B cell (primary cell): ENCODE data around the gene LSMEM2. TPM values are rescaled to one million over a fixed set of nuclear protein-coding genes. Genes with fewer than 3 reads are reported as not detected.
"Not testable (repeated sequence)": the region's sequence is repeated elsewhere in the genome, so short reads cannot be mapped to it uniquely, and the experiment has no call there.

Experiments
- ATAC-seq: fragments of 200-7000 bp; cut with Tn5 transposase; one replicate; pipeline ENCODE4 v1.10.0; 2021; ENCODE audit warnings: low read depth, mild to moderate bottlenecking, moderate number of reproducible peaks, moderate library complexity
- CTCF ChIA-PET: fragments of 350-600 bp; sonication (Branson Sonifier 250); formaldehyde crosslinking; loops from one replicate; lab custom pipeline; 2021; ENCODE audit warnings: antibody characterized with exemption, inconsistent platforms; lab: Charles Lee
- POLR2A ChIA-PET: fragments of 350-600 bp; sonication (Branson Sonifier 250); formaldehyde crosslinking; loops from one replicate; lab custom pipeline; 2021; ENCODE audit warnings: antibody characterized with exemption; lab: Charles Lee
- DNase-seq: peaks from one replicate; pipeline ENCODE4 v3.0.0; 2013
- H2AFZ ChIP-seq: 2 replicates; pipeline ENCODE4 v1.6.1; 2012; ENCODE audit warnings: mild to moderate bottlenecking, low read depth, low read length; ENCODE audit not compliant: insufficient read depth, poor library complexity, severe bottlenecking
- H3K27ac ChIP-seq, 2 donors: 1 replicate in 1 of 2; 2 replicates in 1 of 2; pipeline ENCODE4 v1.5.1; 2012 to 2013; ENCODE audit warnings: low read length in 2 of 2, mild to moderate bottlenecking in 2 of 2, moderate library complexity in 1 of 2
- H3K27me3 ChIP-seq, 4 experiments: fragments of 200-600 bp in 1 of 4; sonication (generic) in 1 of 4; replicated peaks in 1 of 4; 1 replicate in 2 of 4; 2 replicates in 2 of 4; pipeline versions ENCODE4 v1.6.1 to v1.7.0; 2013 to 2016; ENCODE audit warnings: low read length in 3 of 4, mild to moderate bottlenecking in 2 of 4, mixed read lengths in 1 of 4, moderate library complexity in 1 of 4; ENCODE audit not compliant: insufficient read depth in 4 of 4, control insufficient read depth in 3 of 4; ENCODE audit errors: control extremely low read depth in 1 of 4
- H3K36me3 ChIP-seq, 2 experiments: replicated peaks in 1 of 2; 1 replicate in 1 of 2; 2 replicates in 1 of 2; pipeline versions ENCODE4 v1.6.1 to v1.7.1; 2013; ENCODE audit warnings: low read length in 1 of 2; ENCODE audit not compliant: insufficient read depth in 2 of 2, control insufficient read depth in 1 of 2; ENCODE audit errors: control extremely low read depth in 1 of 2, extremely low read depth in 1 of 2
- H3K4me1 ChIP-seq, 2 donors: fragments of 200-600 bp in 1 of 2; sonication (generic) in 1 of 2; 1 replicate in 1 of 2; 2 replicates in 1 of 2; pipeline versions ENCODE4 v1.5.1 to v1.6.1; 2013 to 2017; ENCODE audit warnings: low read length in 2 of 2; ENCODE audit not compliant: control insufficient read depth in 2 of 2, insufficient read depth in 2 of 2
- H3K4me2 ChIP-seq: replicated peaks from 2 replicates; pipeline ENCODE3; 2012; ENCODE audit warnings: mild to moderate bottlenecking, low read depth, low read length; ENCODE audit not compliant: poor library complexity, severe bottlenecking
- H3K4me3 ChIP-seq, 5 experiments: fragments of 200-600 bp in 1 of 5; sonication (generic) in 1 of 5; 1 replicate in 3 of 5; 2 replicates in 2 of 5; pipeline versions ENCODE4 v1.5.1 to v1.7.0; 2011 to 2016; ENCODE audit warnings: low read length in 4 of 5, mild to moderate bottlenecking in 4 of 5, low read depth in 2 of 5, control low read depth in 1 of 5, moderate library complexity in 1 of 5; ENCODE audit not compliant: insufficient read depth in 1 of 5; ENCODE audit errors: control extremely low read depth in 1 of 5, extremely low read depth in 1 of 5
- H3K79me2 ChIP-seq: fragments of 200-600 bp; sonication (generic); one replicate; pipeline ENCODE4 v1.6.0; 2016; ENCODE audit warnings: low read length; ENCODE audit not compliant: control insufficient read depth, insufficient read depth
- H3K9ac ChIP-seq: fragments of 200-600 bp; sonication (generic); 2 replicates; pipeline ENCODE4 v1.6.1; 2017; ENCODE audit warnings: mild to moderate bottlenecking, low read length, moderate library complexity
- H3K9me3 ChIP-seq, 3 donors: one replicate each; pipeline versions ENCODE4 v1.6.1 to v1.7.1; 2013; ENCODE audit warnings: low read length in 2 of 3; ENCODE audit not compliant: control insufficient read depth in 2 of 3, insufficient read depth in 1 of 3; ENCODE audit errors: control extremely low read depth in 1 of 3
- H4K20me1 ChIP-seq: 2 replicates; pipeline ENCODE4 v1.6.0; 2012; ENCODE audit warnings: mild to moderate bottlenecking, low read length; ENCODE audit not compliant: insufficient read depth, control insufficient read depth, poor library complexity, severe bottlenecking
- H3K27ac Mint-ChIP-seq: one replicate; pipeline ENCODE4 v1.8.0; 2021; ENCODE audit warnings: mixed read lengths
- H3K27me3 Mint-ChIP-seq: one replicate; pipeline ENCODE4 v1.8.0; 2021; ENCODE audit warnings: mixed read lengths
- H3K4me1 Mint-ChIP-seq: one replicate; pipeline ENCODE4 v1.8.0; 2021; ENCODE audit warnings: mixed read lengths
- H3K4me3 Mint-ChIP-seq: one replicate; pipeline ENCODE4 v1.8.0; 2021; ENCODE audit warnings: mixed read lengths
- H3K9me3 Mint-ChIP-seq: one replicate; pipeline ENCODE4 v1.8.0; 2022; ENCODE audit warnings: mixed read lengths; ENCODE audit not compliant: insufficient read depth
- EZH2 ChIP-seq: IDR thresholded peaks from 2 replicates; pipeline ENCODE4 v1.6.1; 2012; ENCODE audit warnings: borderline replicate concordance, low read depth, mild to moderate bottlenecking, moderate library complexity, low read length; ENCODE audit not compliant: insufficient read depth, poor library complexity, severe bottlenecking
- WGBS: methylation state at CpG from one replicate; pipeline ENCODE4 v1.1.5; 2013; ENCODE audit warnings: missing lambda C conversion rate; ENCODE audit not compliant: insufficient coverage; 5-methylcytosine and 5-hydroxymethylcytosine counted together
- intact Hi-C: fragments of 100-400 bp; cut with micrococcal nuclease; formaldehyde crosslinking; loops from one replicate; pipeline ENCODE4 v1.10.0; 2022
- polyA plus RNA-seq: library from polyadenylated mRNA; depleted of rRNA; stranded (reverse); fragments of >200 nt; gene quantifications from 2 replicates; pipeline ENCODE4 v1.2.3, GENCODE V29; 2012
- total RNA-seq, 2 donors: library from RNA; stranded (reverse); fragments of 120-200 nt in 1 of 2; gene quantifications; 1 replicate in 1 of 2; 2 replicates in 1 of 2; pipeline versions ENCODE4 v1.2.3 to v1.2.4, GENCODE V29; 2013 to 2022
- TF ChIP-seq, protein P1 (sequence below): fragments of 200-600 bp; IDR thresholded peaks from one replicate; pipeline ENCODE4 v1.8.0; 2022; ENCODE audit warnings: antibody characterized with exemption, mild to moderate bottlenecking

The LSMEM2 gene
- total and polyA plus RNA-seq, 2 donors (not counting 1 experiment from before 2014, with no cell fraction given), result not detected

DNA sequence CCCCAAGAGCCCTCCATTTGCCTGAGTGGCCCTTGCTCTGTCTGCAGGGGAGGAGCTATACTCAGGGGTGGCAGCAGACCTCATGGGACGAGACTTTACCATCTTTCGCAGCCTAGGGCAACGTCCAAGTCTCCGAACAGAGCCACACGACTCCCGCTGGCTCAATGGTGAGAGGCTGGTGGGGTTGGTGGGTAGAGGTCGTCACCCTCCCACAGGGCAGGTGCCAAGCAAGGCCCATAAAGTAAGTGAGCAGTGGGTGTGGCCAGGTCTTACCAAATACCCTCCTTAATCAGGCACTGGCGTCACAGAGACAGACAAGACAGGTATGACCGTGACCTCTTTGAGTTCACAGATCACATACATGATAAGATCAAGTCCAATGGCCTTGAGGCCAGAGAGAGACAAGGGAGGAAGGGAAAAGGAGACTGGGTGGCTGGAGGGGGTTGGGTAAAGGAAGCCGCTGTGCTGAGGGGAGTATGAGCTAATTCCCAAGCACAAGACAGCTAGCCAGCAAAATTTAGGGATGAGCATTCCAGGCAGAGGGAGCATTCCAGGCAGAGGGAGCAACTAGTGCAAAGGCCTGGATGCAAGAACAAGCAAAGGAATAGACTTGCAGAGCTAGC is 7.5 kb upstream of the LSMEM2 start:
- Histone ChIP-seq H3K9me3 (peaks cover 0 to 2% (median 0%) of the 10 kb centered on the region in 3 donors), H3K4me1 (peaks cover 33 to 39% of the 10 kb centered on the region in 2 donors), H3K27ac (no peak overlapping the region), H3K9ac (no peak overlapping the region), H3K36me3 (no peaks in the 10 kb centered on the region), H3K27me3 (peaks cover 0 to 53% (median 23%) of the 10 kb centered on the region in 4 experiments), H3K4me2 (no peak overlapping the region), H3K79me2 (no peaks in the 10 kb centered on the region), H4K20me1 (peaks cover 10% of the 10 kb centered on the region), H3K4me3 (no peak overlapping the region), H2AFZ (no peak overlapping the region)
- Mint-ChIP-seq H3K4me1 (peaks cover 26% of the 10 kb centered on the region), H3K27me3 (peaks cover 34% of the 10 kb centered on the region), H3K27ac (no peak overlapping the region), H3K9me3 (no peaks in the 10 kb centered on the region), H3K4me3 (no peak overlapping the region)
- ChIA-PET CTCF (interaction anchor here (0.6 to 5.5 kb wide), 14 partner anchors 8 to 152 kb away, joined by 3 to 46 read pairs (median 4); partner anchors contain the start of gene GNAT1), POLR2A (interaction anchor here (0.5 kb wide), 1 partner anchor 20 kb away, joined by 7 read pairs; no protein-coding TSS in a partner anchor)
- DNase-seq (no peak), ATAC-seq (no peak)
- no peak for TF ChIP-seq EZH2
- TF ChIP-seq, protein P1, sequence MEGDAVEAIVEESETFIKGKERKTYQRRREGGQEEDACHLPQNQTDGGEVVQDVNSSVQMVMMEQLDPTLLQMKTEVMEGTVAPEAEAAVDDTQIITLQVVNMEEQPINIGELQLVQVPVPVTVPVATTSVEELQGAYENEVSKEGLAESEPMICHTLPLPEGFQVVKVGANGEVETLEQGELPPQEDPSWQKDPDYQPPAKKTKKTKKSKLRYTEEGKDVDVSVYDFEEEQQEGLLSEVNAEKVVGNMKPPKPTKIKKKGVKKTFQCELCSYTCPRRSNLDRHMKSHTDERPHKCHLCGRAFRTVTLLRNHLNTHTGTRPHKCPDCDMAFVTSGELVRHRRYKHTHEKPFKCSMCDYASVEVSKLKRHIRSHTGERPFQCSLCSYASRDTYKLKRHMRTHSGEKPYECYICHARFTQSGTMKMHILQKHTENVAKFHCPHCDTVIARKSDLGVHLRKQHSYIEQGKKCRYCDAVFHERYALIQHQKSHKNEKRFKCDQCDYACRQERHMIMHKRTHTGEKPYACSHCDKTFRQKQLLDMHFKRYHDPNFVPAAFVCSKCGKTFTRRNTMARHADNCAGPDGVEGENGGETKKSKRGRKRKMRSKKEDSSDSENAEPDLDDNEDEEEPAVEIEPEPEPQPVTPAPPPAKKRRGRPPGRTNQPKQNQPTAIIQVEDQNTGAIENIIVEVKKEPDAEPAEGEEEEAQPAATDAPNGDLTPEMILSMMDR, result no peak
- WGBS, result 92% methylated on average over 8 of the region's 10 CpGs
- intact Hi-C loops, result no loop called here

DNA sequence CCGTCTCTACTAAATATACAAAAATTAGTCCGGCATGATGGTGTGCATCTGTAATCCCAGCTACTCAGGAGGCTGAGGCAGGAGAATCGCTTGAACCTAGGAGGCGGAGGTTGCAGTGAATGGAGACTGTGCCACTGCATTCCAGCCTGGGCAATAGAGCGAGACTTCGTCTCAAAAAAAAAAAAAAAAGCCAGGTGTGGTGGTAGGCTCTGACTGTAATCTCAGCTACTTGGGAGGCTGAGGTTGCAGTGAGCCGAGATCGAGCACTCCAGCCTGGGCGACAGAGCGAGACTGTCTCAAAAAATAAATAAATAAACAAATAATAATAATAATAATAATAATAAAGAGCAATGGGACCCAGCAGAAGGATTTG is 6.4 kb upstream of the LSMEM2 start:
- peak overlapping the region; percentile 91 for H3K4me2 ChIP-seq
- peaks cover 10% of the 10 kb centered on the region for H4K20me1 ChIP-seq
- H2AFZ ChIP-seq, ATAC-seq, H3K9ac ChIP-seq, H3K9me3 ChIP-seq, H3K27ac Mint-ChIP-seq, H3K9me3 Mint-ChIP-seq, H3K4me3 ChIP-seq, H3K4me3 Mint-ChIP-seq, DNase-seq, H3K36me3 ChIP-seq, H3K27ac ChIP-seq, H3K79me2 ChIP-seq, POLR2A ChIA-PET: not testable (repeated sequence)
- 93% methylated on average over 5 of the region's 10 CpGs for WGBS
- peaks cover 35% of the 10 kb centered on the region for H3K27me3 Mint-ChIP-seq
- H3K27me3 ChIP-seq, result peaks cover 0 to 55% (median 23%) of the 10 kb centered on the region in 4 experiments
- H3K4me1 Mint-ChIP-seq, result peaks cover 26% of the 10 kb centered on the region
- CTCF ChIA-PET, result interaction anchor here (0.8 to 5.5 kb wide), 12 partner anchors 10 to 152 kb away, joined by 3 to 46 read pairs (median 4); partner anchors contain the start of genes GNAI2 and GNAT1
- intact Hi-C loops, result loop anchor here (2.0 kb wide), 1 partner anchor 26 kb away; no protein-coding TSS in a partner anchor
- H3K4me1 ChIP-seq, result peaks cover 33 to 39% of the 10 kb centered on the region in 2 donors
